GM10248 (cell line): ENCODE data around the gene ZC3H14.

Experiments used
- CTCF ChIA-PET: fragments of 300-600 bp; sonication (Branson Sonifier 250); formaldehyde crosslinking; extraction: SDS; loops from one replicate; lab custom pipeline; 2021; ENCODE audit warnings: antibody characterized with exemption; lab: Yijun Ruan, JAX
- POLR2A ChIA-PET: fragments of 350-650 bp; sonication (Branson Sonifier 250); formaldehyde crosslinking; extraction: SDS; loops from one replicate; lab custom pipeline; 2020; ENCODE audit warnings: antibody characterized with exemption; lab: Yijun Ruan, JAX
- DNase-seq: peaks from one replicate; pipeline ENCODE4 v3.0.0; 2012; ENCODE audit errors: extremely low spot score
- CTCF ChIP-seq: IDR thresholded peaks from 2 replicates; pipeline ENCODE4 v1.5.1; 2012; ENCODE audit warnings: mild to moderate bottlenecking, low read depth; ENCODE audit errors: extremely low read depth, missing control alignments, control extremely low read depth

The ZC3H14 gene

GRCh38 chr14:88559852-88560251 lies 3.0 kb upstream of the ZC3H14 start:
- DNase-seq = no peak
- no peak for TF ChIP-seq CTCF
- ChIA-PET POLR2A (no interaction called here), CTCF (interaction anchor here (0.9 to 1.3 kb wide), 3 partner anchors 65 to 69 kb away, joined by 3 to 4 read pairs (median 3); no protein-coding TSS in a partner anchor)

DNA sequence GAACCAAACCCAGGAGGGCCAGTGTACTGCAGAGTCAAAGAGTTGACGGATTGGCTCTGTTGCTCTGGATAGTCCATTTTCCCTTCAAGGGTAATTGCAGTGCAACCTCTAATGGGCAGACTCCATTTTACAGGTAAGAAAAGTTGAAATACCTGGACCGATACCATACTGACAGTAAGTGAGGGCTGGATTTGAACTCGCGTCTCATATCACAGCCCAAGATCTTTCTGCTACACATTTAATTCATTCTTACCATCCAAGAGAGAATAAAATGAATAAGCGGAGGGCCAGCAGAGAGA lies 356 bp upstream of the ZC3H14 start:
- ChIA-PET POLR2A (interaction anchor here (0.6 kb wide), 1 partner anchor 1389 kb away, joined by 5 read pairs; no protein-coding TSS in a partner anchor), CTCF (interaction anchor here (1.2 kb wide), 1 partner anchor 20 kb away, joined by 3 read pairs; no protein-coding TSS in a partner anchor)
- DNase-seq = no peak
- no peak for TF ChIP-seq CTCF

- POLR2A ChIA-PET = no interaction called here
- no peak for DNase-seq
- CTCF ChIA-PET = interaction anchor here (0.8 to 1.2 kb wide), 3 partner anchors 11 to 32 kb away, joined by 3 read pairs; no protein-coding TSS in a partner anchor
- TF ChIP-seq CTCF = no peak
These were observed 1.0 kb downstream of the ZC3H14 start for GRCh38 chr14:88563845-88564244.

DNA sequence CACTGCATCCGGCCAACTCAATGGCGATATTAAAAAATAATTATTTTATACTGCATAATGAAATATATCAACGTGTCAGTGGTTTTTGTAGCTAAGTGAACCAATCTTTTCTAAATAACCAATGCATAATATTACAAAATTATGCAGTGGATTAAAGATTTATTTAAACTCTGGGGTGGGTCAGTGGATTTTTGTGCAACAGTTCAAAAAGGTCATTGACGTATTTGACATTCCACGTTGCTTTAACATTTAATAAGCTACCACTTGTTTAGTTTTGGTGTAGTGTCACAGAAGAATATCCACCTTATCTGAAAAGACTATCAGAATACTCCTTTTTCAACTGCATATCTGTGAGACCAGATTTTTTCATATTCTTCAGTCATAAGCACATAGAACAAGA lies 2.6 kb downstream of the ZC3H14 start:
- ChIA-PET CTCF (interaction anchor here (0.7 to 1.0 kb wide), 2 partner anchors 30 to 31 kb away, joined by 3 read pairs; no protein-coding TSS in a partner anchor), POLR2A (no interaction called here)
- no peak for DNase-seq
- TF ChIP-seq CTCF = no peak

GRCh38 chr14:88568196-88568595 lies 5.4 kb downstream of the ZC3H14 start:
- POLR2A ChIA-PET = no interaction called here
- CTCF ChIA-PET = interaction anchor here (1.5 kb wide), 2 partner anchors 11 to 36 kb away, joined by 3 read pairs; no protein-coding TSS in a partner anchor
- DNase-seq = no peak
- no peak for TF ChIP-seq CTCF

DNA sequence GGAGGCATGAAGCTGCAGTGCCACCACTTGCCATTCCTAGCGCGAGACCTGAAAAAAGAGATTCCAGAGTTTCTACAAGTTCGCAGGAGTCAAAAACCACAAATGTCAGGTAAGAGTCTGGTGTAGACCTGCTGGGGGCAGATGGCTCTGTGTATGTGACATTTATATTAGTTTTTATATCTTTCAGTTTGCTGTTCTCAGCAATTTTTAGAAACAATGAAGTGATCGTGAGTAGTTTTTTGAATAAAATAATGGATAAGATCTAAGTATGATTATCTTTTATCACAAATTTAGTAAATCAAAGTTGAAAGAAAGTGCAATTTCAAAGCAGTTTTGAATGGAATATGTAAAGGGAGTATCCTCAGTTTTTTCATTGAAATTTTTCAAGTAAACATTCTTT lies 9.3 kb downstream of the ZC3H14 start:
- DNase-seq = no peak
- POLR2A ChIA-PET = no interaction called here
- TF ChIP-seq CTCF = no peak
- CTCF ChIA-PET = no interaction called here

DNA sequence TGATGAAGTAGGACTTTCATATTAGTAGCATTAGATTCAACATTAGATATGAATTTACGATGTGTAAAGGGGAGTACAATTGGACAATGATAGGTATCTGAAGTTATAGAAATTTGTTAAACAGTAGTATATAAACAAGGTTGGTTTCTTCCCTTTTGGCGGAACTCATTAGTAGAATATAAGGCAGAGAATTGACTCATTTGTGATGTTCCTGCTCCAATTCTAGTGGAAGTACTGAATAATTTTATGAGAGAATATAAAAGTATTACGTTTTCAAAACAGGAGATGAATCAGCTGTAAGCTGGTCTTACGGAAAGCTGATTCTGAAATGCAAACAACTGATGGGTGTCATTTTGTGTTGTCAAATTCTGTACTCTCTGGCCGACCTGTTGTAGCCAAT lies 13.4 kb downstream of the ZC3H14 start:
- no peak for DNase-seq
- ChIA-PET POLR2A (no interaction called here), CTCF (interaction anchor here (1.0 kb wide), 1 partner anchor 22 kb away, joined by 3 read pairs; no protein-coding TSS in a partner anchor)
- no peak for TF ChIP-seq CTCF
